ENCODE data around the gene ZYG11B. TPM values are rescaled to one million over a fixed set of nuclear protein-coding genes. Genes with fewer than 3 reads are reported as not detected.

The ZYG11B gene
- total and polyA plus RNA-seq, 2 donors (not counting 3 experiments of a cell fraction or from before 2014, with no cell fraction given), result 8.2 to 27.2 TPM

DNA sequence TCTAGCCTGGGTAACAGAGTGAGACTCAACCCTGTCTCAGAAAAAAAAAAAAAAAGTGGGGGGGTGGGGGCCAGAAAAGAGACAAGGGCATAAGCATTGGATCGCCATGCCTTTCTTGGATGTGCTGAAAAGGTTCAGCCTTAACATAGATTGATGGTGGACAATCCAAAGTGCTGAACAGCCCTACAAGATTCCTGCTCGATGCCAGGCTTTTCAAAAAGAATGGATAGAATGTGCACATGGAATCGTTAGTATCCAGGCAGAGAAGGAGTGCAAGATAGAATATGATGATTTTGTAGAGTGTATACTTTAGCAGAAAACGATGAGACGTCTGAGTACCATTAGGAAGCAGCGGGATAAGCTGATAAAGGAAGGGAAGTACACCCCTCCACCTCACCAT is 17.2 kb upstream of the ZYG11B start:
- intact Hi-C loops (cut with micrococcal nuclease), result no loop called here
- H4K20me1 ChIP-seq (replicated peaks; ENCODE audit: control insufficient read depth, extremely low read depth, insufficient read depth, low read length), result no peaks in the 10 kb centered on the region
- TF ChIP-seq GATA2 (IDR thresholded peaks at IDR 0.05; ENCODE audit: insufficient read depth, insufficient read length, low read depth, low read length), result no peak
- TF ChIP-seq, protein P1, sequence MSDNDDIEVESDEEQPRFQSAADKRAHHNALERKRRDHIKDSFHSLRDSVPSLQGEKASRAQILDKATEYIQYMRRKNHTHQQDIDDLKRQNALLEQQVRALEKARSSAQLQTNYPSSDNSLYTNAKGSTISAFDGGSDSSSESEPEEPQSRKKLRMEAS (IDR thresholded peaks at IDR 0.05; ENCODE audit: insufficient read depth, insufficient read length), result no peak
- no peak for TF ChIP-seq POLR2AphosphoS5 (IDR thresholded peaks at IDR 0.05; ENCODE audit: insufficient read depth, low read depth, low read length)
- TF ChIP-seq EZH2 (IDR thresholded peaks at IDR 0.05; ENCODE audit: borderline replicate concordance, low read depth, low read length, severe bottlenecking), result no peak
- no peak for TF ChIP-seq POLR2A (IDR thresholded peaks at IDR 0.05; ENCODE audit: low read depth, low read length)
- no peak for TF ChIP-seq JUN (IDR thresholded peaks at IDR 0.05; ENCODE audit: borderline replicate concordance, insufficient read depth, insufficient read length, low read depth)
- TF ChIP-seq FOS (IDR thresholded peaks at IDR 0.05; ENCODE audit: borderline replicate concordance, insufficient read depth, low read length), result no peak
- no peak for TF ChIP-seq CTCF (IDR thresholded peaks at IDR 0.05; ENCODE audit: extremely low read depth in 1 of 2, insufficient read depth in 1 of 2, low read depth in 1 of 2, low read length in 2 of 2)
- no peak for TF ChIP-seq MYC (IDR thresholded peaks at IDR 0.05; ENCODE audit: low read depth, low read length)
- no peaks in the 10 kb centered on the region for H3K79me2 ChIP-seq (ENCODE audit: control insufficient read depth, insufficient read depth, low read length)
- H3K27ac ChIP-seq (ENCODE audit: insufficient read depth, low read depth, low read length), result no peak overlapping the region
- H3K9me1 ChIP-seq (replicated peaks; ENCODE audit: control insufficient read depth, extremely low read depth, insufficient read depth, low read length), result no peaks in the 10 kb centered on the region
- no peak overlapping the region for H3K4me2 ChIP-seq (ENCODE audit: insufficient read depth, low read length)
- H3K9me3 ChIP-seq (replicated peaks; ENCODE audit: control insufficient read depth, insufficient read depth, low read length), result no peaks in the 10 kb centered on the region
- no peaks in the 10 kb centered on the region for H3K4me1 ChIP-seq (ENCODE audit: control insufficient read depth, extremely low read depth, insufficient read depth, low read length)
- ChIA-PET POLR2A (no interaction called here), CTCF (no interaction called here)
- H3K9ac ChIP-seq (replicated peaks; ENCODE audit: extremely low read depth, insufficient read depth, low read length), result no peak overlapping the region
- dilution Hi-C loops (cut with MboI; ENCODE audit: extremely low pct_ligation_motif_present, low sequenced_read_pairs), result no loop called here
- no peak overlapping the region for H2AFZ ChIP-seq (ENCODE audit: low read depth, low read length)
- H3K4me3 ChIP-seq (replicated peaks in 1 of 3; ENCODE audit: insufficient read depth in 1 of 3, low read depth in 1 of 3, low read length in 3 of 3), result no peak overlapping the region
- FAIRE-seq (no peak), DNase-seq (ENCODE audit: low read depth, low spot score) (peak; percentile 20)
- H3K27me3 ChIP-seq (ENCODE audit: control insufficient read depth in 2 of 2, insufficient read depth in 2 of 2, low read length in 2 of 2), result peaks cover 0 to 9% of the 10 kb centered on the region in 2 experiments
- no TSS peak for BruUV-seq (replicated peaks)
- no peaks in the 10 kb centered on the region for H3K36me3 ChIP-seq (ENCODE audit: control insufficient read depth in 2 of 2, extremely low read depth in 1 of 2, insufficient read depth in 2 of 2, low read length in 2 of 2)
